NCI-H2227 treated with DMSO at 0.1 percent for 48 hours (cell line): ENCODE results near the gene MAJIN.
"Not testable (repeated sequence)": the region's sequence is repeated elsewhere in the genome, so short reads cannot be mapped to it uniquely, and the experiment has no call there.

Experiments
- DNase-seq: peaks from one replicate; lab custom pipeline; 2025; lab: John Stamatoyannopoulos, UW

Gene MAJIN, protein sequence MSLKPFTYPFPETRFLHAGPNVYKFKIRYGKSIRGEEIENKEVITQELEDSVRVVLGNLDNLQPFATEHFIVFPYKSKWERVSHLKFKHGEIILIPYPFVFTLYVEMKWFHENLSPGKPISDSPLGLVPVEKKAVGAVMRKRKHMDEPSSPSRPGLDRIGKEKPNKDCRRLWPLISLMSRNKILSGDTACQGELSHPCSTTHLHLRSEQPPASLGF

DNA sequence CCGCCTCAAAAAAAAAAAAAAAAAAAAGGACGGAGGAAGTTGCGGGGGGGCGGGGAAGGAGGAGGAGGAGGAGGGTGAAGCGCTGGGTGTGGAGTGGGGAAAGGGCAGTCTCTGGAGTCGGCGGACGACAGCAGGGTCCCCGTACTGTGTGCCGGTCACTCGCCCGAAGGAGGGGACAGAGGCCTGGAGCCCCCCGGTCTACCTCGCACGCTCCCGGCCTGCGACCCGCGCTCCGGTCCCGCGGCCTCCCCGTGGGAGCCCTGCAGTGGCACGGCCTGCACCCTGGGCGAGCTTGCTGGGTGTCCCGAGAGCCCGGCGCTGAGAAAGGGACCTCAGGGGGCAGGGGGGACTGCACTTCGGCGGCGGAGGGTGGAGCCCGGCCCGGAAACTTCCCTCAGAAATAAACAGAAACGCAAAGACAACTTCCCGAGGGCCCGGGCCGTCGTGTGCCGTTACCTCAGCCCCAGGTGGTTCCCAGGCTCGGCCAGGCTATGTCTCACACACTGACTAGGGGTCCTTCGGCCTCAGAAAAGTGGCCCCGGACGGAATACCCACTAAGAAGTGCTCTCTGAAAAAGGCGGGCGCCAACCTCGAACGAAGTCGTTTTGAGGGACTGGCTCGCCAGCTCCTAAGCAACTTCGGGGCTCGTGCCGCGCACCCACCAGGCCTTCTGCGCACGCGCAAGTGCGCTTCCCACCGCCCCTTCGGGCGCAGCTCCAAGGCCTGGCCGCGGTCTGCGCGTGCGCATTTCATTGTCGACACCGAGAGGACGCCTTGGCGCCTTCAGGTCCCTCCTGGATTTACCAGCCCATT lies at the start of gene MAJIN:
TSS of gene MAJIN (minus strand) at position 688 of the 813 bp plus-strand sequence. CDS start 12,703 bp downstream, outside the sequence.
- DNase-seq = no peak

DNA sequence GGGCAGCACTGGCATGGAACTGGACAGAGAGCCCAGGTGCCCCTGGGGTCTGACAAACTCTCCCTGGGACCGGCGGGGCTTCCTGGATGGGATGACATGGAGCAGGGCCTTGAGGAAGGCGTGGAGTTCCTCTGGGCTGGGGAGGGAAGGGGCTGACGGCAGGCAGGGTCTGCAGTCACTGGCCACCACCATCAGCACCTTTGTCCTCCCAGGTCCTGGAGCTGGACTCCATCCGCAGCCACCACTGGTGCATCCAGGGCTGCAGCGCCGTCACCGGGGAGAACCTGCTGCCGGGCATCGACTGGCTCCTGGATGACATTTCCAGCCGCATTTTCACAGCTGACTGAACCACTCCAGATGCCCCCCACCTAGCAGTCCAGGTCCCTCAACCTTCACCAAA lies 49.6 kb upstream of the MAJIN start:
- no peak for DNase-seq

DNA sequence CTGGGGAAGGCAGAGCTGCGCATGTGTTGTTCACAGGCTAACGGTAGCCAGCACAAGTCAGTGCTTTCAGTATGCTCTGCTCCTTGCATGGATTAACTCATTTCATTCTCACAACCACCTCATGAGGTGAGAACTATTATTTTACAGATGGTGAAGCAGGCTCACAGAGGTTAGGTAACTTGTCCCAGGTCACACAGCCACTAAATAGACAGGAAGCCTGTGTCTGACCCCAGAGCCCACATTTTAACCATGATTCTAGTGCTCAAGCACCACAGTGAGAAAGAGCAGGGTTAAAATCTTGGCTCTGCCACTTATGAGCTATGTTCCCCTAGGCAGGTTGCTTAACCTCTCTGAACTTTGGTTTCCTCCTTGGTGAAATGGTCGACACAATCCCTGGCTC lies 49.1 kb upstream of the MAJIN start:
- no peak for DNase-seq

DNA sequence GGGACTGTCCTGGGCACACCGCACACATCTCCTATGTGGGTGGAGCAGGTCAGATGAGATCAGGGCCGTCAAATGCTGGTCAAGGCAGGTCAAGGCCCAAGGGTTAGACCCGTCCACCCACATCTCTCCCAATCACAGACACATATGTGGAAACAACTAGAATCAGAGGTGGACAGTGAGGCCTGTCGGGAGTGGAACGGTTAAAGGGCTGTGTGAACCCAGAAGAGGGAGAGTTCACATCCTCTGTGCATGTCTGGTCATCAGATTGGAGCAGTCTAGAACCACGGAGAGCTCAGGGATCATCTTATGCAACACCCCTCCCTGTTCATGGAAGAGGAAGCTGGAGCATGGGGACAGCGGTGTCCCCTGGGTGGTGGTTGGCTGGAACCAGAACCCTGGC lies 47.9 kb upstream of the MAJIN start:
- no peak for DNase-seq

DNA sequence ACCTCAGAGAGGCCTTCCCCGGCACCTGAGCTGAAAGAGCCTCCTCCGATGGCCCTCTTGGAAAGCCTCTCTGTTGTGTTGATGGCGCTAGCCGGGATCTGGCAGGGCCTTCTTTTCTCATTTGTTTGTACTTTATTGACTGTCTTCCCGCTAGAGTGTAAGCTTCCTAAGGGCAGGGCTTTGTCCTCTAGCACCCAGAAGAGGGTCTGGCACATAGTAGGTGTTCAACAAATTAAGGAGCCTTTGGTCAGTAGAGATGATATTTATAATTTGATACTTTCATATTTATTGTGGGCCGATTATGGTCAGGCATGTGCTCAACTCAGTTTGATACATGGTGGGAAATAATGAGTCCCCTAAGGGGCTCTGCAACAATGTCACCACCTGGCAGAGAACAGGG lies 46.0 kb upstream of the MAJIN start:
- DNase-seq = no peak

DNA sequence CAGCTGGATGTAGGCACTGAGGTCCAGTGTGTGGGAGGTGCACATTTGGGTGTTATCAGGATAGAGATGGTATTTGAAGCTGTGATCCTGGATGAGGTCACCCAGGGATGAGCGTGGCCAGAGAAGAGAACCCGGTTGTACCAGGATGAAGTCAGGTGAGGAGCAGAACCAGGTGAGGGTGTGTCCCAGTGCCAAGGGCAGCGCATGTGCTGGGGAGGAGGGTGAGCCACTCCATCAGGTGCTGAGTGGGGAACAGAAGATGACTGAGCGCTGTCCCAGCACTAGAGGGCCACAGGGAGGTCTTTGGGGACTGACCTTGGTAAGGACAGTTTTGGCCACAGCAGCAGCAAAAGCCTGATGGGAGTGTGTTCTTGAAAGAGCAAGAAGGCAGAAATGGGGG lies 44.8 kb upstream of the MAJIN start:
- no peak for DNase-seq

DNA sequence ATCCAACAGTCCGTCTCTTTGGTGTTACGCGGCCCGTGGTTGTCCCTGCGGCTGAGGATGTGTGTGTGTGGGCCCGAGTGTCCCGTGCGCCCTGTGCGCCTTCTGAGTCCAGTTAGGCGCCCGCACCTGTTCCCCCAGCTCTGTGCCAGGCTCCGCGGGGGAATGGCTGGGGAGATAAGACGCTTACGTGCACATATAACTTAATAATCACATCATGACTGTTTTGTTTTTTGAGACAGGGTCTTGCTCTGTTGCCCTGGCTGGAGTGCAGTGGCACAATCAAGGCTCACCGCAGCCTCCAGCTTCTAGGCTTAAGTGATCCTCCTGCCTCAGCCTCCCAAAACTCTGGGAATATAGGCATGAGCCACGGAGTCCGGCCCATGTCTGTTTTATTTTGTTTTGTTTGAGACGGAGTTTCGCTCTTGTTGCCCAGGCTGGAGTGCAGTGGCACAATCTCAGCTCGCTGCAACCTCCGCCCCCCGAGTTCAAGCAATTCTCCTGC lies 42.9 kb upstream of the MAJIN start:
- DNase-seq = peak; percentile 28

DNA sequence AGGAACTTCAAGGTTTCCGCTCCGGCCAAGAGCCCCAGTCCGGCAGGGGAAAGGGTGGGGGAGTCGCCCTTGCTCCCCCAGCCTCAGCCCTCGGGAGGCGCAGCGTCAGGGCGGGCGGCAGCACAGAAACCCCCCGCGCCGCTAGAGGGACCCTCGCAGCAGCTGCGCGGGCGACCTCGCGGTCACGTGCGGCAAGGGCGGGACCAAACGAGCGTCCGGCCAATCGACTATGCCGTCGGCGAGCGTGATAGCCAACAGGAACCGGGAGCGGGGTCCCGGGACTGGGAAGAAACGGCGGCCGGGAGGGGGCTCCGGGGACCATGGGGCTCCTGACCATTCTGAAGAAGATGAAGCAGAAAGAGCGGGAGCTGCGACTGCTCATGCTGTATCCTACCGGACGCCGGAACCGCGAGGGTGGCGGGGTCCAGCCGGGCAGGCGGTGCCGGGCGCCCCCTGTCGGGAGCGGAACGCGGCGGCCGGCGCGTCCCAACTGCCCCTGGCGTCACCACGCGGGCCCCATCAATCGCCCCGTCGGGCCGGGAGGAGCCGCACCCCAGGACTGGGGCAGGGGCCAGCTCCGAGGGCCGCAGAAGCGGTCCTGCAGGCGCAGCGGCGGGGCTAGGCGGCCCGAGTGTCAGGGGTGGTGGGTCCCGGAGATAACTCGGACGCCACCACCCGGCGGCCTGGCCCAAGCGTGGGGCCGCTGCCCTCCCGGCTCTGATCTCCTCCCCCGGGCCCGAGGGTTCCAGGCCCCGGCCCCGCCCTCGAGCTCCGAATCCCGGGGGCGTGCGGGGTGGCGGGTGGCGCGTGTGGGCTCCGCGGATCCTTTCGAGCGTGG lies 42.2 kb upstream of the MAJIN start, which contains the start of gene ARL2:
TSS of gene ARL2 (plus strand) at position 273 of the 838 bp plus-strand sequence. CDS start at position 321, 48 bp downstream.
- peak; percentile 84 for DNase-seq

DNA sequence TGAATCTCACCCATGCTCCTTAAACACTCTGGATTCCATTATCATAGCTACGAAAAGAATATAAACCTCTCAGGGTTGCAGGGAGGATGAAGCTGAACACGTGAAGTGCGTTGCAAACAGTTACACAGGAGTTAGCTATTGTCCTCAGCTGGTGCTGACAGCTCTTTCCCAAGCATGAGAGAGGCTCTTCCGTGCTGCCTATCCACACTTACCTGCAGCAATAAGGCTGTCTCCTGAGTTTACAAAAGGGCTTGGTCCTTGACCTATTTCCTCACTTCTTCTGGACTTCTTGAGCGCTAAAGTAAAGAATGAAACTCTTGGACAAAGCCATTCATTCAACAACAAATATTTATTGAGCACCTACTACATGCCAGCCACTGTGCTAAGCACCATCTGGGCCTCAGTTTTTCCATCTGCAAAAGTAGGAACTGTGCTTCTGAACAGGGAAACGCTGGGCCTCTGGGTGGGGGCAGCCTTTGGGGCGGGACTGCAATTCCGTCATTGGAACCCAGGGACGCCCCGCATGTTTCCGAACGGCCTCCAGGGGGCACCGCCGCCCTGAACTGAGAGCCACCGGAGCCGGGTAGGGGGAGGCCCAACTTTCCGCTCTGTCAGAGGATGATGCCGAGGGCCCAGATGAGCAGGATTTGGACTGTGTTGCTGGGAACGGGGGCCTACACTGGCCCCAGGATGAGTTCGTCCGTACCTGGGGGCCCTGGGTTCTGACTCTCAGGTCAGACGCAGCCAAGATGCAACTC lies 41.4 kb upstream of the MAJIN start:
- peak; percentile 84 for DNase-seq

DNA sequence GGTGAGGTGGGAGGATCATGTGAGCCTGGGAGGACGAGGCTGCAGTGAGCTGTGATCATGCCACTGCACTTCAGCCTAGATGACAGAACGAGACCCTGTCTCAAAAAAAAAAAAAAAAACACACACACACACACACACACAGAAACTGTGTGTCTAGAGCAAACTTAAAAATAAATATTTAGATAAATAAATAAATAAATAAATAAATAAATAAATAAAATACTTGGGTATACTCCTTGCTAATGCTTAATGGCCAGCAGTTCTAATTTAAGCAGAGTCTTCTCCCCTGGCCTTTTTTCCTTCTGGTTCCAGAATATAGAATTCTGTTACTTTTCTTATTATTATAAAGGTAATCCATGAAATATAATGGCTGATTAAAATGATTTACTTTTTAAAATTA lies 37.0 kb upstream of the MAJIN start:
- DNase-seq = no peak

DNA sequence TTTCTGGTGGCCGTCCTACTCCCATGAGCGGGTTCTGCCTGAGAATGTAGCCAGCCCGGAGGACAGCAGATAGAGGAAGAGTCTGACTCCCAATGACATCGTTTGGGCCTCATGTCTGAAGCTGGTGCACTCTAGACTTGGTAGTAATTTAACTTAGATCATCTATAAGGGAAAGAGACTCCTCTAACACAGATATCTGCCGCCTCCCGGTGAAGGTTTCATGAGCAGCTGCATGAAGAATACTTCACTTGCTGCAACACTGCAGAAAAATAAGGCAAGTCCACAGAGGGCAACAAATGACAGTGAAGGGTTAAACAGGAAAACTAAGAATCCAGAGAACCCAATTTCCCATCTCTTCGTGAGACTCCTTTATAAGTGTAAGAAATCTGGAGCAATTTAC lies 36.1 kb upstream of the MAJIN start:
- no peak for DNase-seq

DNA sequence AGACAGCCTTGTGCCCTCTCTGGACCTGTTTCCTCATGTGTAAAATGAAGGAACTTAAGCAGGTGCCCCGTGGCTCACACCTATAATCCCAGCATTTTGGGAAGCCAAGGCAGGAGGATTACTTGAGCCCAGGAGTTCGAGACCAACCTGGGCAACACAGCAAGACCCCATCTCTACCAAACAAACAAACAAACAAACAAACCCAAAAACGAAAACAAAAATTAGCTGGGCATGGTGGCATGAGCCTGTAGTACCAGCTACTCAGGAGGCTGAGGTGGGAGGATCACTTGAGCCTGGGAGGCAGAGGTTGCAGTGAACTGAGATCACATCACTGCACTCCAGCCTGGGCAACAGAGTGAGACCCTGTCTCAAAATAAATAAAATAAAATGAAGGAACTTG lies 32.1 kb upstream of the MAJIN start:
- not testable (repeated sequence) for DNase-seq

DNA sequence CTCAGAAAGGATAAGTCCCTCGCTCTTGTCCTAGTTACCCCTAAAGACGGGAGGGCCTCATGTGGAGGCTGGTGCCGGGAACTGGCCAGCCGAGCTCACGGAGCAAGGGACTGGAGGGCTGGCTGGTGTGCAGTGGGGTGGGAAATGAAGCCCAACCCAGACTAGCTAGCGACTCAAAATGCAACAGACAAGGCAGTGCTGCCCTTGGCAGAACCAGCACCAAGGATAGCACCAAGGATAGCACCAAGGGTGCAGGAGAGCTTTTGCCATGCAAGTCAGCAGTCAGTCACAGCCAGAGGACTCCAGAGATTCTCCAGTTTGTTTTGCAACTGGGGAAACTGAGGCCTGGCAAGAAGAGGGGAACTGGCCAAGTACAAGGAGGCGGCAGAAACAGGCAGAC lies 31.4 kb upstream of the MAJIN start:
- DNase-seq = no peak

DNA sequence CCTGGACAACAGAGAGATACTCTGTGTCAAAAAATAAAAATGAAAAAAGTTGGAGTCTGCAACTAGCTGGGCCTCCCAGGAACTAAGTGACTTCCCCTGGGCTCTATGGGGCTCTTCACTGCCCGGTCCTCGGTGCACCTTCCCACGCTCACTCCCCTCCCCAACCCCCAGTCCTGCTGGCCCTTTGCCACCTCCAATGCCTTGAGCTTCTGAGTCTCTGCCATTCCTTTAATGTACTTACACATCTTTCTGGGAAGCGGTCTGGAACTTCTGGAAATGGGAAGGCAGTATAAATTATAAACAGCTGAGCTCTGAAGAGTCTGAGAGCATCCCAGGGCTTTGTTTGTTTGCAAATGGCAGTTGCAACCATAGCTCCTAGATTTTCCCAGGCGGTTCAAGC lies 30.8 kb upstream of the MAJIN start:
- no peak for DNase-seq

DNA sequence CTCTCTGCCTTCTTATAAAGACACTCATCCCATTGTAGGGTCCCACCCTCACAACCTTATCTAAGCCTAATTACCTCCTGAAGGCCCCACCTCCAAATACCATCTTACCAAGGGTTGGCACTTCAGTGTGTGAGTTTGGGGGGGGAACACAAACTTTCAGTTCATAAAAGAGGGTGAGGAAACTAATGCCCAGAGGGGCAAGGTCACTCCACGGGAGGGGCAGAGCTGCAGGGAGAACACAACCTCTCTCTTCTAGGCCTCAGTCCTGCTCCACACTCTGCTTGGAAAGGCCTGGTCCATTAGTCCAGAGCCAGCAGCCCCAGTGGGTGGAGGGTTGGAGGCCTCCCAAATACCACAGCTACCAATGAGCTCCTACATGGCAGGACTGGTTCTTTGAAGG lies 27.6 kb upstream of the MAJIN start:
- no peak for DNase-seq

DNA sequence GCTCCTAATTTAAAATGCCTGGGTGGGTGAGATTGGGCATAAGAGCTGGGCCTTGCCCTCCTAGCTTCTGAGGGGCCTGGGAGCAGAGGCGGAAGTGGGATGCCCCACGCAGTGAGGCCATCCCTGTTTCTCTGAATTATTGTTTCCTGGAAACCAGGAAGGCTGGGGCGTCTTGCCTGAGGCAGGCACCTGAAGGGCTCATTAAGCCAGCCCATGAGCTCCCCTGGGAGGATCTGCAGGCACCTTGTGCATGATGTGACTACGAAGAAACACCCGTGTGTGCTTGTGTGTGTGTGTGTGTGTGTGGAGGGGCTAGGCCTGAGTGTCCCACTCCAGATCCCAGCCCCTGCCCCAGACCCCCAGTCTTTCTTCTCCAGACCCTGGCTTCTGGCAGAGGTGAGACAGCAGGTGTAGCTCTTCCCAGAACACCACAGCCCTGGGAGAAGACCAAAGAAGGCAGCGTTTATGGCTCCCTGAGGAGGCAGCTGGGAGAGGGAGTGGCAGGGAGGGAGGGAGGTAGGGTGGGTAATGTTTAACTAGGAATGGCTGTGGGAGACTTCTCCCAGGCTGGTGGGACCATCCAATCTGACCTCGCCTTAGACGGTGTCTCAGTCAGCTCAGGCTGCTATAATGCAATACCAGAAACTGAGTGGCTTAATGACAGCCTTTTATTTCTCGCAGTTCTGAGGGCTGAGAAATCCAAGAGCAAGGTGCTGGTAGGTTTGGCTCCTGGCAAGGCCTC lies 27.0 kb upstream of the MAJIN start:
- DNase-seq = no peak

DNA sequence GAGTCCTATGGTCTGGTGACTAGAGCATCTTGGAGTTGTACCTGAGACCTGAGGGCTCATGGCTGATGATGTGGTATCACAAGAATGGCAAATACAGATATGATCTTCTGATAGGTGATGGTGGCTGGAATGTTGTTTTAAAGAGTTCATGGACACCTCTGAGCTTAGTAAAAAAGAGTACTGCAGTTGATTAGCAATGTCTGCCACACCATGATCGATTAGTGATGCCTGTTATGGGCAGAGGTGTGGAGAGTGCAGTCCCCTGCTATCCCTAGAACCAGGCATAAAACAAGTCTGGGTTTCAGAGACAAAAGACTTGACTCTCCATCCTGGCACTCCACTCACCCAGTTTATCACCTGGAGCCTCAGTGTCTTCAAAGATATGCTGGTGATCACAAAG lies 26.2 kb upstream of the MAJIN start:
- DNase-seq = no peak

DNA sequence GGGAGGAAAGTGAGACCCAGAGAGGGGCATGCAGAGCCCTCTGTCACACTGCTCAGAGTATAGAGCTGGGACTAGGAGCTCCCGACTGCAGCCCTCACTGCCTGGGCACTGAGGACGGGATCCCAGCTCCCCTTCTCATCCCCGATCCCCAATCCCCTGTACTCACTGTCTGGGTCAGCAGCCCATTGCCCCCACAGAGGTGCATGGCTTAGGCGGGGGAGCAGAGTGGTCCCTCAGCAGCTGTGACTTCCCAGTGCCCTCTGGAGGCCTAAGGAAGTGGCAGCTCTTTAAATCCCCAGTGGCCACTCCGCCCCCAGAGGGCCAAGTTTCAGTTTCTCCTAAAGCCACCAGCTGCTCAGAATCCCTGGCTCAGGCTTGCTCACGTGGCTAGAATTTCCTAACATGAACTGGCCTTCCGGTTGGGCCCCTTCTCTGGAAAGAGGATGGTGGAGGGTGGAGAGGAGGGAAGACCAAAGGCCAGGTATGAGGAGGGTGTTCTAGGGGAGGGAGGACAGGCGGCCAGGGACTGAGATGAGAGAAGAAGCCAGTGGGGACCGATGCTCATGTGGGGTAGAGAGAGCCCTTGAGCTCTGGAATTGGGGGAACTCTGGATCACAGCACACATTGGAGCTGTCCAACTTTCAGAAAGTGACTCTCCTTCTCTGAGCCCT lies 24.9 kb upstream of the MAJIN start, which contains the start of gene BATF2:
TSS of gene BATF2 (minus strand) at position 262 of the 671 bp plus-strand sequence. CDS start at position 205, 57 bp downstream.
- peak; percentile 16 for DNase-seq

DNA sequence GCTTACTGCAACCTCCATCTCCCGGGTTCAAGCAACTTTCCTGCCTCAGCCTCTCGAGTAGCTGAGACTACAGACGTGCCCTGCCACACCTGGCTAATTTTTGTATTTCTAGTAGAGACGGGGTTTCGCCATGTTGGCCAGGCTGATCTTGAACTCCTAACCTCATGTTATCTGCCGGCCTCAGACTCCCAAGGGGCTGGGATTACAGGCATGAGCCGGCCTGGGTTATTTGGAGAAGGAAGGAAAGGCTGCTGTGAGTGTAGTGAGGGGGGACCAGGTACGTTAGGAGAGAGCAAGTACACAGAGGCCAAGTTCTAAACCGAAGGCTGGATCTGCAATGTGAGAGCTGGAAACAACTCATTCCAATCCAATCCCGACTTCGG lies 24.4 kb upstream of the MAJIN start:
- no peak for DNase-seq

DNA sequence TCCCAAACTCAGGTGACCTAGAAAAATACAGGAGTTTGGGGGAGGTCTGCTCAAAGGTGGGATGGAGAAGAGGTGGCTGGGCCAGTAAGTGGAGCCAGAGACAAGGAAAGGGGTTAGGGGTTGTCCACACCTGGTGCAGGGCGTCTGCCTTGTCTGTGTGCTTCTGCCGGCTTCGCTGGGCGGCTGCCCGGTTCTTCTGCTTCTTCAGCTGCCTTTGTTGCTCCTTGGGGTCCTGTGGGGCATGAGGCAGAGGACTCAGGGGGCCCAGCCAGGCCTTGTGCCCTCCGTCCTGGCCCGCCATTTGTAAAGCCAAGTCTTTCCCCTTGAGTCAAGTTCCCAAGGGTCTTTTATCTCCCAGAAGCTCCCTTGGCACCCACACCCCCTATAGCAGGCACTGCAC lies 22.4 kb upstream of the MAJIN start:
- no peak for DNase-seq
